ENCODE data around the gene CDO1.
"Not testable (repeated sequence)": the region's sequence is repeated elsewhere in the genome, so short reads cannot be mapped to it uniquely, and the experiment has no call there.

The CDO1 gene

GRCh38 chr5:115825948-115826347, 9.5 kb upstream of the CDO1 start:
- H3K4me3 ChIP-seq (ENCODE audit: low read length), result no peak overlapping the region
- DNase-seq (ENCODE audit: low read depth), result no peak
- H3K36me3 ChIP-seq (ENCODE audit: control insufficient read depth, insufficient read depth, low read length, severe bottlenecking), result peaks cover 30% of the 10 kb centered on the region
- no peaks in the 10 kb centered on the region for H3K4me1 ChIP-seq (ENCODE audit: control insufficient read depth, insufficient read depth, low read length)
- peaks cover 5% of the 10 kb centered on the region for H3K9me3 ChIP-seq (ENCODE audit: control insufficient read depth, low read length)
- no peaks in the 10 kb centered on the region for H3K27me3 ChIP-seq (replicated peaks; ENCODE audit: control insufficient read depth, insufficient read depth, low read length)
- no peak overlapping the region for H3K9ac ChIP-seq (ENCODE audit: low read length)

- H3K9me3 ChIP-seq (ENCODE audit: control insufficient read depth, low read length); H3K4me3 ChIP-seq (ENCODE audit: low read length); H3K27me3 ChIP-seq (replicated peaks; ENCODE audit: control insufficient read depth, insufficient read depth, low read length); H3K4me1 ChIP-seq (ENCODE audit: control insufficient read depth, insufficient read depth, low read length); H3K9ac ChIP-seq (ENCODE audit: low read length); DNase-seq (ENCODE audit: low read depth): not testable (repeated sequence)
- peaks cover 20% of the 10 kb centered on the region for H3K36me3 ChIP-seq (ENCODE audit: control insufficient read depth, insufficient read depth, low read length, severe bottlenecking)
Measured at GRCh38 chr5:115824983-115825382, 8.5 kb upstream of the CDO1 start.

- peaks cover 3% of the 10 kb centered on the region for H3K4me1 ChIP-seq (ENCODE audit: control insufficient read depth, insufficient read depth, low read length)
- no peak overlapping the region for H3K4me3 ChIP-seq (ENCODE audit: low read length)
- H3K9ac ChIP-seq (ENCODE audit: low read length), result no peak overlapping the region
- peaks cover 3% of the 10 kb centered on the region for H3K9me3 ChIP-seq (ENCODE audit: control insufficient read depth, low read length)
- no peak for DNase-seq (ENCODE audit: low read depth)
- no peaks in the 10 kb centered on the region for H3K36me3 ChIP-seq (ENCODE audit: control insufficient read depth, insufficient read depth, low read length, severe bottlenecking)
- no peaks in the 10 kb centered on the region for H3K27me3 ChIP-seq (replicated peaks; ENCODE audit: control insufficient read depth, insufficient read depth, low read length)
Measured at GRCh38 chr5:115820846-115821245, 4.4 kb upstream of the CDO1 start.

GRCh38 chr5:115818821-115819220, 2.4 kb upstream of the CDO1 start:
- Histone ChIP-seq H3K4me1 (ENCODE audit: control insufficient read depth, insufficient read depth, low read length) (peaks cover 9% of the 10 kb centered on the region), H3K36me3 (ENCODE audit: control insufficient read depth, insufficient read depth, low read length, severe bottlenecking) (no peaks in the 10 kb centered on the region), H3K4me3 (ENCODE audit: low read length) (no peak overlapping the region), H3K9me3 (ENCODE audit: control insufficient read depth, low read length) (no peaks in the 10 kb centered on the region), H3K27me3 (replicated peaks; ENCODE audit: control insufficient read depth, insufficient read depth, low read length) (peaks cover 9% of the 10 kb centered on the region), H3K9ac (ENCODE audit: low read length) (no peak overlapping the region)
- no peak for DNase-seq (ENCODE audit: low read depth)

GRCh38 chr5:115817386-115817785, 927 bp upstream of the CDO1 start:
- Histone ChIP-seq H3K9ac (ENCODE audit: low read length) (peak overlapping the region; percentile 84), H3K27me3 (replicated peaks; ENCODE audit: control insufficient read depth, insufficient read depth, low read length) (peaks cover 9% of the 10 kb centered on the region), H3K4me1 (ENCODE audit: control insufficient read depth, insufficient read depth, low read length) (peaks cover 11% of the 10 kb centered on the region), H3K4me3 (ENCODE audit: low read length) (peak overlapping the region; percentile 96), H3K36me3 (ENCODE audit: control insufficient read depth, insufficient read depth, low read length, severe bottlenecking) (peaks cover under 1% of the 10 kb centered on the region), H3K9me3 (ENCODE audit: control insufficient read depth, low read length) (no peaks in the 10 kb centered on the region)
- no peak for DNase-seq (ENCODE audit: low read depth)

- H3K9ac ChIP-seq (ENCODE audit: low read length), result peak overlapping the region; percentile 84
- H3K27me3 ChIP-seq (replicated peaks; ENCODE audit: control insufficient read depth, insufficient read depth, low read length), result peaks cover 9% of the 10 kb centered on the region
- H3K36me3 ChIP-seq (ENCODE audit: control insufficient read depth, insufficient read depth, low read length, severe bottlenecking), result peaks cover 15% of the 10 kb centered on the region
- H3K4me1 ChIP-seq (ENCODE audit: control insufficient read depth, insufficient read depth, low read length), result peaks cover 17% of the 10 kb centered on the region
- peak; percentile 44 for DNase-seq (ENCODE audit: low read depth)
- H3K4me3 ChIP-seq (ENCODE audit: low read length), result peak overlapping the region; percentile 96
- H3K9me3 ChIP-seq (ENCODE audit: control insufficient read depth, low read length), result no peaks in the 10 kb centered on the region
Measured at GRCh38 chr5:115815693-115816225, 700 bp downstream of the CDO1 start.

- no peak for DNase-seq (ENCODE audit: low read depth)
- Histone ChIP-seq H3K9me3 (ENCODE audit: control insufficient read depth, low read length) (no peaks in the 10 kb centered on the region), H3K36me3 (ENCODE audit: control insufficient read depth, insufficient read depth, low read length, severe bottlenecking) (peaks cover 20% of the 10 kb centered on the region), H3K4me3 (ENCODE audit: low read length) (peak overlapping the region; percentile 96), H3K27me3 (replicated peaks; ENCODE audit: control insufficient read depth, insufficient read depth, low read length) (peaks cover 9% of the 10 kb centered on the region), H3K9ac (ENCODE audit: low read length) (peak overlapping the region; percentile 84), H3K4me1 (ENCODE audit: control insufficient read depth, insufficient read depth, low read length) (peaks cover 20% of the 10 kb centered on the region)
Measured at GRCh38 chr5:115815006-115815692, 1.3 kb downstream of the CDO1 start.

- DNase-seq (ENCODE audit: low read depth), result no peak
- peak overlapping the region; percentile 96 for H3K4me3 ChIP-seq (ENCODE audit: low read length)
Measured at GRCh38 chr5:115813719-115814118, 2.7 kb downstream of the CDO1 start.

GRCh38 chr5:115812372-115812771, 4.1 kb downstream of the CDO1 start:
- no peak overlapping the region for H3K4me3 ChIP-seq (ENCODE audit: low read length)
- H3K9me3 ChIP-seq (ENCODE audit: control insufficient read depth, low read length), result no peaks in the 10 kb centered on the region
- peaks cover 22% of the 10 kb centered on the region for H3K4me1 ChIP-seq (ENCODE audit: control insufficient read depth, insufficient read depth, low read length)
- no peak overlapping the region for H3K9ac ChIP-seq (ENCODE audit: low read length)
- H3K36me3 ChIP-seq (ENCODE audit: control insufficient read depth, insufficient read depth, low read length, severe bottlenecking), result peaks cover 40% of the 10 kb centered on the region
- peaks cover 9% of the 10 kb centered on the region for H3K27me3 ChIP-seq (replicated peaks; ENCODE audit: control insufficient read depth, insufficient read depth, low read length)
- DNase-seq (ENCODE audit: low read depth), result no peak

More at GRCh38 chr5:115813719-115814118, 2.7 kb downstream of the CDO1 start:
- peak overlapping the region; percentile 84 for H3K9ac ChIP-seq (ENCODE audit: low read length)
- H3K4me1 ChIP-seq (ENCODE audit: control insufficient read depth, insufficient read depth, low read length), result peaks cover 22% of the 10 kb centered on the region
- H3K36me3 ChIP-seq (ENCODE audit: control insufficient read depth, insufficient read depth, low read length, severe bottlenecking), result peaks cover 32% of the 10 kb centered on the region
- peaks cover 9% of the 10 kb centered on the region for H3K27me3 ChIP-seq (replicated peaks; ENCODE audit: control insufficient read depth, insufficient read depth, low read length)
- no peaks in the 10 kb centered on the region for H3K9me3 ChIP-seq (ENCODE audit: control insufficient read depth, low read length)

- no peak for DNase-seq (ENCODE audit: low read depth)
- H3K9ac ChIP-seq (ENCODE audit: low read length), result no peak overlapping the region
- peaks cover 49% of the 10 kb centered on the region for H3K36me3 ChIP-seq (ENCODE audit: control insufficient read depth, insufficient read depth, low read length, severe bottlenecking)
- no peaks in the 10 kb centered on the region for H3K9me3 ChIP-seq (ENCODE audit: control insufficient read depth, low read length)
- H3K27me3 ChIP-seq (replicated peaks; ENCODE audit: control insufficient read depth, insufficient read depth, low read length), result peaks cover 9% of the 10 kb centered on the region
- H3K4me3 ChIP-seq (ENCODE audit: low read length), result no peak overlapping the region
- H3K4me1 ChIP-seq (ENCODE audit: control insufficient read depth, insufficient read depth, low read length), result peaks cover 22% of the 10 kb centered on the region
Measured at GRCh38 chr5:115811406-115811805, 5.1 kb downstream of the CDO1 start.

GRCh38 chr5:115810761-115811160, 5.7 kb downstream of the CDO1 start:
- H3K27me3 ChIP-seq (replicated peaks; ENCODE audit: control insufficient read depth, insufficient read depth, low read length), result peaks cover 9% of the 10 kb centered on the region
- H3K4me3 ChIP-seq (ENCODE audit: low read length), result no peak overlapping the region
- DNase-seq (ENCODE audit: low read depth), result peak; percentile 91
- H3K9me3 ChIP-seq (ENCODE audit: control insufficient read depth, low read length), result no peaks in the 10 kb centered on the region
- H3K9ac ChIP-seq (ENCODE audit: low read length), result no peak overlapping the region
- peaks cover 20% of the 10 kb centered on the region for H3K4me1 ChIP-seq (ENCODE audit: control insufficient read depth, insufficient read depth, low read length)
- peaks cover 56% of the 10 kb centered on the region for H3K36me3 ChIP-seq (ENCODE audit: control insufficient read depth, insufficient read depth, low read length, severe bottlenecking)
